Renal pelvis (tissue), 4 donors: Measurements from ENCODE around the gene BTBD17. TPM values are rescaled to one million over a fixed set of nuclear protein-coding genes. Genes with fewer than 3 reads are reported as not detected.

Source experiments
- DNase-seq: peaks from one replicate; pipeline ENCODE4 v3.0.0-alpha.2; 2013
- polyA plus RNA-seq, 3 donors: library from polyadenylated mRNA; unstranded; fragments of 120-200 nt; gene quantifications; one replicate each; pipeline ENCODE4 v1.2.1, GENCODE V29; 2013; ENCODE audit not compliant: insufficient read length in 3 of 3

The BTBD17 gene
- polyA plus RNA-seq, 3 donors: 0.16 to 0.47 (median 0.46) TPM

DNA sequence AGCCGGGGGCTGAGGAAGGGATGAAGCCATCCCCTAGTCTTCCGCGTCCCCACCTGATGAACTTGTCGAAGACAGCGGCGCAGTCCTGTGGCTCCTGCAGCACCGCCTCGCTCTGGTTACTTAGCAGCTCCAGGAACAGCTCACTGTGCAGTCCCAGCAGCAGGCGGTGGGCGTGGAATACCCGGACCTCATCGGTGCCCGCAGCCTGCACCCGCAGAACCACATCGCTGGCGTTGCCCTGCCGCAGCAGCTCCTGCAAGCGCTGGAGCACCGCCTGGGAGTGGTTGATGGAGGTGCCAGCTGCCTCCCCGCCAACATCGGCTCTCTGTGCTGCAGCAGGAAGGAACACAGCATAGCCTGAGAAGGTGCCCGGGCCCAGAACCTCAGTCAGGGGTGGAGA lies 1.8 kb downstream of the BTBD17 start:
- DNase-seq: no peak

DNA sequence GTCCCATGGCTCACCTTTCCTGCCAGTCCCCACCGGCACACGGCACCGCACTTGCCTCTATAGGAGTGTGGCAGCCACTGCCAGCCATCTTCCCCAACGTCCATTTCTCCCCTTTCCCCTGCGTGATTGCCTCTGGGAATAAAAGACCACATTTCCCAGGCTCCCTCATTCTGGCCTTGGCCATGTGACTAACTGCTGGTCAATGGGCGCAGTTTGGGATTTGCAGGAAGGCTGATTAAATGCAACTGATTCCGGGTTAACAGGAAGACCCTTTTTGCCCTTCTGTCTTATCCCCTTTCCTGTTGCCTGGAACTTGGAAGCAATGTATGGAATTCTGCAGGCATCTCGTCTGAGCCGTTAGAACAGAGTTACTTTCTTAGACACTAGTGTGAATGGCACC lies 3.0 kb downstream of the BTBD17 start:
- no peak for DNase-seq

DNA sequence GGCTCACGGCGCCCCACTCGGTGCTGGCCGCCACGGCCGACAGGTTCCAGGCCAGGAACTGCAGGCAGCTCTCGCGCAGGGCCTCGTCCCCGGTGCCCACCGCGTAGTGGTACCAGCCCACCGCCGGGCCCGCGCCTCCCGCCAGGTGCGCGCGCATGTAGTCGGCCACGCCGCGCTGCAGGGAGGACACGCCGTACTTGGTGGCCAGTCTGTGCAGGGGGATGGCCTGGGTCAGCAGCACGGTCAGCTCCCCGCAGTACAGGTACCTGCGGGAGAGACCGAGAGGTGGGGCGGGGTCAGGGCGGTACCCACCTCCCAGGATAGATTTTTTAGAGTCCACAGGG lies 4.2 kb downstream of the BTBD17 start:
- no peak for DNase-seq

DNA sequence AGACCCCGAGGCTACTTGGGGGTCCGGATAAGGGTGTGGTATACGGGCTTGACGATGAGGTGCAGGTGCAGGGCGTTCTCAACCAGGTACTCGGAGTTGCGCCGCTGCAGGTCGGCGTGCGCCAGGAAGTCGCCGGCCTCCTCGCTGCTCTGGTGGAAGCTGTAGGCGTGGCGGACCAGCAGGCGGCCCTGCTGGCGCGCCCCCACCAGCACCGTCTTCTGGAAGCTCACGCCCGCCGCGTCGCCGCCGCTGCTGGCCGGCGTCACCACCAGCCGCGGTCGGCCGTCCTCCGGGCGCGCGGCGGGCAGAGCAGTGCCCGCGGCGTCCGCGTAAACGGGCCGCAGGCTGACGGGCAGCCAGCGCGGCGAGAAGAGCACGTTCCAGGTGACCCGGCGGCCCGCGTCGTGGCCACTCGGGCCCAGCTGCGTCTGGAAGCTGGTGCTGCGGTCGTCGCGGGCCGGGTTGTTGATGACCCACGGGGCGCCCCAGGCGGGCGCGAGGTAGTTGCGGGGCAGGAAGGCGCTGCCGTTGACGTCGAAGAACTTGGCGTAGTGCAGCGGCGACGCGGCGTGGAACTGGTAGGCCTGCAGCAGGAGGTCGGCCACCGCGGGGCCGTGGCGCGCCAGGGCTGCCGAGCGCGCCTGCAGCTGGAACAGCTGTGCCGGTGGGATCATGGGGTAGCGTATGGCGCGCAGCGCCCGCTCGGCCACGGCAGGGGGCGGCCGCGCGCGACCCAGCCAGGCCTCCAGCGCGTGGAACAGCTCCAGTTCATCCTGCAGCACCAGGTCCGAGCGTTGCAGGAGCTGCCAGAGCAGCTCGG lies 4.8 kb downstream of the BTBD17 start:
- DNase-seq: no peak

DNA sequence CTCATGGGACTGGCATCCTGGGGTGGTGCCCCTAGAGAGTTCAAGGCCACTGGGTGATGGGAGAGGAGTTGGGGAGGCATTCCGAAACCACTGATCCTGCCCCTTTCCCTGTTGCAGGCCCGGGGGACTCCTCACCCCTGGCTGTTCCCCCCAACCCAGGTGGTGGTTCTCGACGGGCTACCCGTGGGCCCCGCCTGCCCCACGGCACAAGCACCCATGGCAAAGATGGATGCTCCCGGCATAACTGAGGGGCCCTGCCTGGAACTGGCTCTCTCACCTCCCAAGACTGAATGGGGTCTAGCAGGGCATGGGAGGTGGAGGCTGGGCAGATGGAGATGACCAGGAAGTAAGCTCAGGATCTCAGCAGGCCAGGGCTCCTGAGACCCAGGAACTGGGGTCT lies 6.6 kb downstream of the BTBD17 start:
- DNase-seq: no peak

DNA sequence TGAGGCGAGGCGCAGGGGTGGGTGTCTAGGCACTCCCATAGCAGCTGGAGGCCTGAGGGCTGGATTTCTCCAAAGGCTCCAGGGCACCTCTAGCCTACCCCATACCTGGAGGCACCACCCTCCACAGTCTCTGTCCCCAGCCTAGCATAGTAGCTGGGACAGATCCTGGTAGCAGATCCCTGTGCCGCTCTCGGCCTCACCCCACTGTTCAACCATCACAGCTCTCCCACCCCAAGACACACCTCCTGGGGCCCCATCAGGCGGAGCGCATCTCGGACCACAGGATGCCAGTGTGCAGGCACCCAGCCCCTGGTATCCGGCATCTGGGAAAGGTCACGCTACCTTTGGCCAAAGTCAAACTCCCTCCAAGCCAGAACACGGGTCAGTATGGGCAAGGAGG lies 7.1 kb downstream of the BTBD17 start:
- DNase-seq: no peak

DNA sequence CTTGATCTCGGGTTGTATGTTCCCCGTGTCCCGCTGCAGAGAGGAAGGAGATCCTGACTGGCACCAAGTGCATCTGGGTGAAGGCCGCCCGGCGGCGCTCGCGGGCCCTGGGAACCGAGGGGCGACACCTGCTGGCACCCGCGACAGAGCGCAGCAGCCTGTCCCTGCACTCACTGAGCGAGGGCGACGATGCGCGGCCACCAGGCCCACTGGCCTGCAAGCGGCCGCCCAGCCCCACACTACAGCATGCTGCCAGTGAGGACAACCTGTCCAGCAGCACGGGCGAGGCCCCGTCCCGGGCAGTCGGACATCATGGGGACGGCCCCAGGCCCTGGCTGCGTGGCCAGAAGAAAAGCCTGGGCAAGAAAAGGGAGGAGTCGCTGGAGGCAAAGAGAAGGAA lies 7.5 kb downstream of the BTBD17 start:
- DNase-seq: no peak

DNA sequence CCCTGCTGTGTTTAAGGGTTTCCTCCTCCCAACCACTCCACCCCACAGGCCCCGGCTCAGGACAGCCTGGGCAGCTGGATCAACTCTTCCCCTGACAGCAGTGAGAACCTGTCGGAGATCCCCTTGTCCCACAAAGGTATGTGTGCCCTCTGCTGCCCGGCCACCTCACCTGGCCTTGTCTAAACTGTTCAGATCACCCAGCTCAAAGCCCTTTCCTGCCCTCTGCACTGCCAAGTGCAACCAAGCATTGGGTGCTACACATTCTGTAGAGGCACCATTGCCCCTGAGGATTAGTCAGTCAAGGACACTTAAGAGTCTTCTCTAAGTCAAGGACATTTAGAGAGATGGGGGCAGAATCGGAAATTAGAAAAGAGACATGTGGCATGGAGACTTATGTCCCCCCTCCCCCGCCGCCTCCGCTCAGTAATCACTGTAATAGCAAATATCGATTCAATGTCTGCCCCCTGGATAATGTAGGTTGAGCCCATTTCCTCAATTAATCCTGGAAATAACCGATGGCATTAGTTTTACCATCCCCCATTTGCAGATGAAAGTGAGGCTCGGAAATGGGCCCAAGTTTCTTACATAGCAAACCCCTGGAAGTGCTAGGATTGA lies 8.1 kb downstream of the BTBD17 start:
- no peak for DNase-seq

DNA sequence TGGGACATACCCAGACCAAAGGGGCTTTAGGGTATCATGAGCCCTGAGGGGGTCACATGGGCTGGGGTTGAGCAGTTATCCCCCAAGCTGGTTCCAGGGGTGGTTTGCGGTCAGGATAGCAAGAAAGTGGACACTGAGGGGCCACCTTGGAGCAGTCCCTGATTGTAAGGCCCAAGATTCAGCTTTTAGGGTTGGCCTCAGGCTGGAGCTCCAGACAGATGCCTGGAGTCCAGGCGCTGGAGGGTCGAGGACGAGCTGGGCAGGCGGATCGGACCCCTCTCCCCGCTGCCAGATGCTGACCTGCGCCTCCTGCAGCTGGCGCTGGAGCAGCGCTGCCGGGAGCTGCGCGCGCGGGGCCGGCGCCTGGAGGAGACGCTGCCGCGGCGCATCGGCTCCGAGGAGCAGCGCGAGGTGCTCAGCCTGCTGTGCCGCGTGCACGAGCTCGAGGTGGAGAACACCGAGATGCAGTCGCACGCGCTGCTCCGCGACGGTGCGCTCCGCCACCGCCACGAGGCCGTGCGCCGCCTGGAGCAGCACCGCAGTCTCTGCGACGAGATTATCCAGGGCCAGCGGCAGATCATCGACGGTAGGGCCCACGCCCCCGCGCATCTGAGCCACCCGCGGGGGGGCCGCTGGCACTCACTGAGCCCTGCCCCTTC lies 10.0 kb downstream of the BTBD17 start:
- no peak for DNase-seq

DNA sequence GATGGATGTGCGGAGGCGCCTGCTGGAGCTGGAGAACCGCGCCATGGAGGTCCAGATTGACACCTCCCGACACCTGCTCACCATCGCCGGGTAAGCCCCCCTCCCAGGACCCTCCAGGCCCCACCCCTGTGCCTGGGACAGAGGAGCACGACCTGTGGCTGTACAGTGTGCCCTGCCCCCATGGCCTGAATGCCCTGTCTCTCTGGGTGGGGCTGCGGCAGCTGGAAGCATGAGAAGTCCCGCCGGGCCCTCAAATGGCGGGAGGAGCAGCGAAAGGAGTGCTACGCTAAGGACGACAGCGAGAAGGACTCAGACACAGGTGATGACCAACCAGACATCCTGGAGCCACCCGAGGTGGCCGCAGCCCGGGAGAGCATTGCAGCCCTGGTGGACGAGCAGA lies 11.2 kb downstream of the BTBD17 start:
- DNase-seq: no peak

DNA sequence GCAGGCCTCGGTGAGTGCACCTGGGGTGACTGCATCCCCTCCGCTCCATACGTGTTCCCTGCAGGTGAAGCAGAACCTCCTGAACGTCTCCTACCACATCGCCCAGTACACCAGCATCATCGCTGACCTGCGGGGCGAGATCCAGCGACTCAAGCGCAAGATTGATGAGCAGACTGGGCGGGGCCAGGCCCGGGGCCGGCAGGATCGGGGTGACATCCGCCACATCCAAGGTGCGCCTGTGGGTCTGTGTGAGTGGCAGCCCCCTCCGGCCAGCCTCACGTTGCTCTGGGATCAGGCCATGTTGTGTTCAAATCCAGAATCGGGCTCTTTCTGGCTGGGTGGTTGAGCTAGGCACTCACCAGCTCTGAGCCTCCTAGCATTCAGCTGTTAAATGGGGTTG lies 12.5 kb downstream of the BTBD17 start:
- no peak for DNase-seq

DNA sequence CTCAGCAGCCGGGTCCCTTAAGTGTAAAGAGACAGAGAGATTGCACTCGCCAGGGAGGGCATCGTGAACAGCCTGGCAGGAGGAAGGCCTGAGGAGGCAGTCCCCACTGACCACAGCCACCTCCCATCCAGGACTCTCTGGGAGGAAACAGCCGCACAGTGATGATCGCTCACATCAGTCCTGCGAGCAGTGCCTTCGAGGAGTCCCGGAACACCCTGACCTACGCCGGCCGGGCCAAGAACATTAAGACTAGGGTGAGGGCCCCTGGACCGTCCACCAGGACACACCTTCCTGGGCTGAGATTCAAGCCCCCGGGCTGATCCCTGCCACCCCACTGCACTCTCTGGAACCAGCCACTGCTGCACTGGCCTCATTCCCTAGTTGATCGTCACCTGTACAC lies 14.0 kb downstream of the BTBD17 start:
- no peak for DNase-seq

DNA sequence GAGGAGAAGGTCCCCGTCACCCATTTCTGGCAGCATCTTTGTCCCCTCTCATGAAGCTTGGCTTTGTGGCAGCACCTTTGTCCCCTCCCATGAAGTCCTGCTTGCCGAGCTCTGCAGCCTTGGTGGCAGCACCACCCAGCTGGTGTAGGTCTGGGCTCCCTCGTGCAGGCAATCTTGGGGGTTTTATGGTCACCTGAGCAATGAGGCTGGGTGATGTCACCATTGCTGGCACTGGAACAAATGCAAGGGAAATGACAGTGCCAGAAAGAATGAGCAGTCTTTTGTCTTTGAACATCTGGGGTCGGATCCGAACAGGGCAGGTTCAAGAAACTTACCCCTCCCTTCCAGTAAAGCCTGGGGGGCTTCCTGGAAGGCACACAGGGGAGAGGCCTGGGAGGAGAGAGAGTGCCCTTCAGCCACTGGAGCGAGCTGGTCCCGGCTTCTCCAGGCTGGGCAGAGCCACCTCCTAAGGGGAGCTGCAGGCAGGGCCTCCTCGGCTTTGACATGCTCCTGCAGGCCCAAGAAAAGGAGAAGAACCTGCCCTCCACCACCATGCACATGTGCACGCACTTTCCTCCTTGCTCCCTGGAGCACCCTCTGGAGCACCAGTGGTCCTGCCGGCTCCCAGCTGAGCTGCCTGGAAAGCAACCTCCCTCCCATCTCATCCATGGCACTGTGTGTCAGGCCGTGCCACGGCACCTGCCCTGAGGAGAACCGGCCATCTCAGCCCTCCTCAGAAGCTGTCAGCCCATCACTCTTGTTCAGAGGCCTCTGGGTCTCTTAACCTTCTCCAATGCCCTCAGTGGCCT lies 16.0 kb downstream of the BTBD17 start:
- no peak for DNase-seq

DNA sequence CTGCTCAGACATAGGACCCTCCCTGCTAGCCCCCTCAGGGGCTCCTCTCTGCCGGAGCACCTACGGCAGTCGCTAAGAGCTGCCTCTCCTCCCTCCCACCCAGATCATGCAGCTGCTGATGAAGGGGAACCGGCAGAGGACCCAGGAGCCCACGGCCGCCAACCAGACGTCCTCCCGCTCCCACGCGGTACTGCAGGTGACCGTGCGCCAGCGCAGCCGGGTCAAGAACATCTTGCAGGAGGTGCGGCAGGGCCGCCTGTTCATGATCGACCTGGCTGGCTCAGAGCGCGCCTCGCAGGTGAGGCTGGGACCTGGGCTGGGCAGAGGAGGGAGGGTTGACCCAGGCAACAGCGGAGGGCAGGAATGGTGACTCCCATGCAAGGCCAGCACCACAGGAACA lies 17.0 kb downstream of the BTBD17 start:
- no peak for DNase-seq

DNA sequence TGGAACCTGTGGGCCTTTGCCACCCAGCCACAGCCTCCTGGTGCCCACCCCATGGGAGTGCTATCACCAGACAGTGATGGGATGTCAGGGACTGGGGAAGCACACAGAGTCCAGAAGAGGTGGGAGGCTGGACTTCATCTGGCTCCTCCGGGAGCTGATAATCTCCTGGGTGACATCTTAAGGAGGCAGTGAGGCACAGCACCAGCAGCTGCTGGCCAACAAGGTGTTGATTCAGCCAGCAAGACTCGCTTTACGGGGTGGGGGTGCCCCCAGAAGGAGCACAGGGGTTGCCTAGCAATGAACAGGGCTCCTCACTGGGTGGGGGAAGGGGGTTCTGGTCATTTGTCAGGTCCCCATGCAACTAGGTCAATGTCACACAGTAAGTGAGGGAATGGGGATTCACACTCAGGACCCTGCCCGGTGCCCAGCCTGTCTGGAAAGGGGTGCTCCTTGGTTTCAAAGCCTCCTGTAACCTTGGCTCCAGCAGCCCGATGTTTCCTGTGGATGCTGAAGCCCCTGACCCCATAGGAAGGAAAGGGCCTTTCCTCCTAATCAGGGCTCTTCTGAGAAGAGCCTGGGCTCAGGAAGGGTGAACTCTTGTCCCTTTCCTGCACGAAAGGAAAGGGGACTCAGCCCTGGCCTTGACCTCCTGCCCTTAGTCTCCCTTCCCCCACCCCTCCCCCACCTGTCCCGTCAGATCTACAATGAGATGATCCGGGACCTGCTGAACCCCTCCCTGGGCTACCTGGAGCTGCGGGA lies 18.0 kb downstream of the BTBD17 start:
- no peak for DNase-seq

DNA sequence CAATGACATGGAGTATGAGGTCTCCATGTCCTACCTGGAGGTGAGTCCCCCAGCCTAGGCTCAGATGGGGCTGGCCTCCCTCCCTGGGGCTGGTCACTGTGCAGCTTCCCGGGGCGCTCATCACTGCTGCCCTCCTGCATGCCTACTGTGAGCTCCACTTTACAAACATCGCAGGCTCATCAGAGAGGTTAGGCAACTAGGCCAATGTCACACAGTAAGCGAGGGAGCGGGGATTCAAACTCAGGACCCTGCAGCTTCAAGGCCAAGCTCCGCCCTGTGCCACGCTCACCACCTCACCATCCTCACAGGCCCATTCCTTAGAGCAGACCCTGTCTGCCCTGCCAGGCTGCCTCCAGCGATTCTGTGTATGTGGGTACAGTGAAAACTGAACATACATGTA lies 18.5 kb downstream of the BTBD17 start:
- no peak for DNase-seq

DNA sequence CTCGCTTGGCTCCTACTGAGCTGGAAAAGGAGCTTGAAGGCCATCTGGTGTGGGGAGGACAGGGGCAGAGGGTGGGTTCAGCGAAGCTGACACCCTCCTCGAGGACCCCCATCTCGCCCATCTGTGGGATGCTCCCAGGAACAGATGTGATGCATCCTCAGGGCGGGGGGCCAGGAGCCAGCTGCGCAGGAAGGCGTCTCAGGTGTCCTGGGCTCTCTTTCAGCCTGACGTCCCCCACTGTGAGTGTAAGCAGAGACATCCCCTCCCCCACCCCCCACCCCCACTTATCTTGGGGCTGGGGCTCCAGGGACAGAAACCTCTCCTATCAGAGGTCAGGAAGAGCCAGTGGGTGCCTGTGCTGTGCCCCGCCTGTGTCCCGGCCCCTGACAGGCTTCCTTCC lies 19.4 kb downstream of the BTBD17 start:
- no peak for DNase-seq

DNA sequence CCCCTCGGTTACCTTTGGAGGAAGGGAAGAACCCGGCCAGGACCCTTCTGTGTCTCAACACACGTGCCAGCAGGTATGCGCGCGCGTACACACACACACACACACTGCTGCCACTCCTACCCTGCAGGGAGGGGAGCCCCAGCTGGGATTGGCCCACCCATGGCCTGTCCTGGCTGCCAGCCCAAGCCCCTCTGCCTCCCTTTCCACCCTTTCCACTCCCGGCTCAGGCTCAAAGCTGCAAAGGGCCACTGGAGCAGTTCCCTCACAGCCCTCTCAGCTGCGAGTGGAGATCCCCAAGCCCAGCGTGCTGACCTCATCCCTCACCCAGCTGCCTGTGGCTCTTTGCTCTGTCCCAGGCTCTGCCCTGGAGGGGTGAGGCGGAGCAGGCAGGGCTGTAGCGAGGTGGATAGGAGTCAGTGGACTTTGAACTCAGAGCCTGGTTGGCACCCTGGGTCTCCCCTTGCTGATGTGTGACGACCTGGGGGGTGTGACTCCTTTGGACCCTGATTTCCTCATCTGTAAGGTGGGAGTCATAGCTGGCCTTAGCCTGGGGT lies 21.1 kb downstream of the BTBD17 start:
- no peak for DNase-seq

DNA sequence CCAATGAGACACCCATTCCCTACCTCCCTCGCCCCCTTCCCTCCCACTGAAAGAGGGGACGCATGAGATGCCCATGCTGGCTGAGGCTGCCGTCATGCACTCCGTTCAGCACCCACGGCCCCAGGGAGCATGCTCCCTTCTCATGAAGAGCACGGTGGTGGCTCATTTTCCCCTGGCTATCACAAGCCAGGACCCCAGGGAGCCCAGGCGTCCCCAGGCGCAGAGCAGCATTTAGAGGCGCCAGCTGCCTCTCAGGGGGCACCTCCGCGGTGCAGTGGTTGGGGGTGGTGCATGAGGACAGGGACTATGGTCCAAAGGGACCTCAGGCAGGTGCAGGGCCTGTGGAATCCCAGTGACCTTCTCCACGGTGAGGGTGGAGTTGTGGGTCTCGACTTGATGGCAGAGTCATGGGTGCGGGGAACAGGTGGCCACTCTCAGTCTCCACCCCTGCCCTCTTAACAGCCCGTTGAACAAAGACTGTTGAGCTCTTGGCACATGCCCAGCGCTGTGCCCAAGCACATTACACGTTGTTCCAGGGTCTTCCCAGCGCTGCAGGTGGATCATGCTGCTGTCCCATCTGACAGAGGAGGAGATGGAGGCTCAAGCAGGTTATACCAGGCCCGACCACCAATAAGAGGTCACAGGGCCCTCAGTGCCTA lies 22.0 kb downstream of the BTBD17 start:
- DNase-seq: no peak

DNA sequence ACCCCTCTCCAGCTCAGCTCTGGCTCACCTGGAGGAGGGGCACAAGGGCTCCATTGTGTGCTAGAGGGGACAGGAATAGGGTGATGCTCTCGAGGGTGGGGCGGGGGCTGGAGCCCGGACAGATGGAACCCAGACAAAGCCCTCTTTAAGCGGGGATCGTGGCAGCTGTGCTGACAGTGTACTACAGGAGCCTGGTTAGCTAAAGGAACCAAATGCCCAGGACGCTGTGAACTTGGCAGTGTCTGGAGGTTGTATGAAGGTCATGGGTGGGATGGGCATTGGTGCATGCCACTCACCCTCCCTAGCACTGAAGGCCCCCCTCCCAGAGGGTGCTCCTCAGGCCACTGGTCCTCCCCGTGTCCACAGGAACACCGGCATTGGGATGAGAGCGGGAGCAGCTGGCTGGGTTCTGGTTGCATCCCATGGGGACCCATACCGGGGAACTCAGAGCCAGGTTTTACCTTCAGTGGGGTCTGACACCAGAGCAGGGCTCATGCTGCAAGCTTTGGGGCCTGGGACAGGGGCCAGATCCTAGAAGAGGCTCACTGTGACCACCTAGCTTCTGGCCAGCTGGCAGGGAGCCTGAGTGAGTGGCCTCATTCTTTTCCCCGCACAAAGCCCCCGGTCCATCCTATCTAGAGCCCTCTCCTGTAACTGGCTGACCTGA lies 23.7 kb downstream of the BTBD17 start:
- no peak for DNase-seq
